Liver (tissue), 9 donors: Measurements from ENCODE around the gene FREM2. TPM values are rescaled to one million over a fixed set of nuclear protein-coding genes. Genes with fewer than 3 reads are reported as not detected.

ENCODE experiments used
- DNase-seq: peaks from one replicate; pipeline ENCODE4 v3.0.0-alpha.2; 2017; ENCODE audit warnings: low spot score
- H3K27ac ChIP-seq, 2 donors: one replicate each; pipeline ENCODE4 v1.7.0; 2013; ENCODE audit warnings: inconsistent platforms in 2 of 2, low read length in 2 of 2, control low read depth in 1 of 2, low read depth in 1 of 2, mild to moderate bottlenecking in 1 of 2
- H3K27me3 ChIP-seq, 4 donors: one replicate each; pipeline versions ENCODE4 v1.6.1 to v1.7.0; 2013; ENCODE audit warnings: low read length in 3 of 4, inconsistent platforms in 1 of 4, mild to moderate bottlenecking in 1 of 4, moderate library complexity in 1 of 4; ENCODE audit not compliant: control insufficient read depth in 4 of 4, insufficient read depth in 4 of 4
- H3K36me3 ChIP-seq, 4 donors: one replicate each; pipeline versions ENCODE4 v1.6.1 to v1.7.0; 2013; ENCODE audit warnings: low read length in 3 of 4, mild to moderate bottlenecking in 3 of 4, low read depth in 1 of 4, moderate library complexity in 1 of 4; ENCODE audit not compliant: control insufficient read depth in 4 of 4, insufficient read depth in 3 of 4
- H3K4me1 ChIP-seq, 4 donors: one replicate each; pipeline versions ENCODE4 v1.6.1 to v1.7.0; 2013; ENCODE audit warnings: low read length in 3 of 4, mild to moderate bottlenecking in 3 of 4, moderate library complexity in 1 of 4; ENCODE audit not compliant: control insufficient read depth in 4 of 4, insufficient read depth in 4 of 4
- H3K4me3 ChIP-seq, 3 donors: one replicate each; pipeline versions ENCODE4 v1.6.1 to v1.7.0; 2013; ENCODE audit warnings: low read length in 3 of 3, control low read depth in 1 of 3, low read depth in 1 of 3, mild to moderate bottlenecking in 1 of 3
- H3K9ac ChIP-seq, 2 donors: one replicate each; pipeline ENCODE4 v1.7.0; 2013; ENCODE audit warnings: low read length in 2 of 2, mild to moderate bottlenecking in 2 of 2, moderate library complexity in 2 of 2, control low read depth in 1 of 2, low read depth in 1 of 2
- H3K9me3 ChIP-seq, 4 donors: one replicate each; pipeline versions ENCODE4 v1.6.1 to v1.7.0; 2013; ENCODE audit warnings: low read length in 3 of 4; ENCODE audit not compliant: control insufficient read depth in 4 of 4
- FOXA1 ChIP-seq: IDR thresholded peaks from 2 replicates; pipeline ENCODE4 v1.6.1; 2016; ENCODE audit warnings: antibody characterized with exemption
- FOXA2 ChIP-seq: IDR thresholded peaks from 2 replicates; pipeline ENCODE4 v1.6.1; 2016; ENCODE audit warnings: antibody characterized with exemption
- GABPA ChIP-seq, 2 donors: IDR thresholded peaks in 1 of 2; conservative IDR thresholded peaks in 1 of 2; 2 replicates each; pipeline ENCODE4 v1.6.1; 2016; ENCODE audit warnings: antibody characterized with exemption in 2 of 2, mild to moderate bottlenecking in 1 of 2, moderate library complexity in 1 of 2
- HNF4A ChIP-seq, 2 donors: conservative IDR thresholded peaks; 2 replicates each; pipeline ENCODE4 v1.6.1; 2016; ENCODE audit warnings: antibody characterized with exemption in 2 of 2, mild to moderate bottlenecking in 2 of 2
- NR2F2 ChIP-seq: IDR thresholded peaks from 2 replicates; pipeline ENCODE4 v1.6.1; 2016; ENCODE audit warnings: antibody characterized with exemption
- RAD21 ChIP-seq, 2 donors: IDR thresholded peaks; 2 replicates each; pipeline ENCODE4 v1.6.1; 2016; ENCODE audit warnings: antibody characterized with exemption in 2 of 2, mild to moderate bottlenecking in 2 of 2
- RXRA ChIP-seq, 2 donors: IDR thresholded peaks; 2 replicates each; pipeline ENCODE4 v1.6.1; 2017 to 2018; ENCODE audit warnings: antibody characterized with exemption in 2 of 2, mild to moderate bottlenecking in 1 of 2
- SP1 ChIP-seq: IDR thresholded peaks from 2 replicates; pipeline ENCODE4 v1.6.1; 2018; ENCODE audit warnings: antibody characterized with exemption, mild to moderate bottlenecking
- TAF1 ChIP-seq: conservative IDR thresholded peaks from 2 replicates; pipeline ENCODE4 v1.6.1; 2016; ENCODE audit warnings: antibody characterized with exemption, mild to moderate bottlenecking
- YY1 ChIP-seq: IDR thresholded peaks from 2 replicates; pipeline ENCODE4 v1.6.1; 2016; ENCODE audit warnings: antibody characterized with exemption, mild to moderate bottlenecking
- WGBS: extraction: QIAGEN DNeasy Blood & Tissue Kit; methylation state at CpG from one replicate; pipeline ENCODE4 v1.1.7; 2013; 5-methylcytosine and 5-hydroxymethylcytosine counted together
- polyA plus RNA-seq, 2 donors: library from polyadenylated mRNA; stranded (reverse) in 1 of 2; unstranded in 1 of 2; fragments of 200-250 nt in 1 of 2; fragments of >200 nt in 1 of 2; fragmentation: Nextera tagmentation in 1 of 2; extraction: Ambion mirVana in 1 of 2; gene quantifications; one replicate each; pipeline versions ENCODE4 v1.2.1 to v1.2.3, GENCODE V29; 2013 to 2015
- total RNA-seq, 2 donors: library from RNA; depleted of rRNA; stranded (reverse); fragments of >200 nt; gene quantifications; one replicate each; pipeline ENCODE4 v1.2.3, GENCODE V29; 2014
- TF ChIP-seq, protein P1 (sequence below): IDR thresholded peaks from 2 replicates; pipeline ENCODE4 v1.6.1; 2016; ENCODE audit warnings: antibody characterized with exemption, mild to moderate bottlenecking
- TF ChIP-seq, protein P2 (sequence below): IDR thresholded peaks from 2 replicates; pipeline ENCODE4 v1.6.1; 2016; ENCODE audit warnings: antibody characterized with exemption
- TF ChIP-seq, protein P3 (sequence below): fragments of 150-350 bp; IDR thresholded peaks from 2 replicates; pipeline ENCODE4 v1.5.1; 2017; ENCODE audit warnings: improper control_type of control experiment, low read depth, low read length; ENCODE audit not compliant: missing input control
- TF ChIP-seq, protein P4 (sequence below): IDR thresholded peaks from 2 replicates; pipeline ENCODE4 v1.6.1; 2016; ENCODE audit warnings: antibody characterized with exemption
- donor health status: healthy.
- donor health status: healthy.
- donor health status: healthy.
- donor health status: healthy.
- donor health status: healthy.

The FREM2 gene
- total and polyA plus RNA-seq, 4 donors: 0.17 to 1.7 (median 0.37) TPM

DNA sequence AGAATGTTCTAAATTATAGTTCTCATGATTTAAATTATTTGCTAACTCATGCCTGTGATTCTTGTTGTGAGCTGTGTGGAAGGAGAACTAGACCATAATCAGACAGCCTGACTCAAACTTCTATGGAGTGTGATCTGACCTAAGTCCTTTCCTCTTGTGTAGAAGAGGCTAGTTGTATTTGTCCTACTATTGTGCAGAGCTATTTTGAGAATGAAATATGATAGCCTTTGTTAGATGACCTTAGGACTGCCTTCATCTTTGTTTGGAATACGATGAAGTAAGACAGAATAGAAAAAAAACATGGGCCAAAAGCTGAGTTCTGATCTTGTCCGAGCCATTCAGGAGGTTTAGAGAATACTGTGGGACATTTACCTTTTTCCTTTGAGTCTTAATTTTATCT is 184.4 kb downstream of the FREM2 start:
- WGBS: 44% methylated on average over 2 of the region's 2 CpGs
- Histone ChIP-seq H3K9ac (no peak overlapping the region), H3K36me3 (no peaks in the 10 kb centered on the region), H3K4me1 (peaks cover 0 to 12% (median 5%) of the 10 kb centered on the region in 4 donors), H3K4me3 (no peak overlapping the region), H3K27me3 (no peaks in the 10 kb centered on the region), H3K27ac (no peak overlapping the region), H3K9me3 (no peaks in the 10 kb centered on the region)
- no peak for DNase-seq
- TF ChIP-seq GABPA (IDR thresholded peaks at IDR 0.05 in 1 of 2, conservative IDR thresholded peaks at IDR 0.05 in 1 of 2) (no peak), TAF1 (no peak), RXRA (IDR thresholded peaks at IDR 0.05) (no peak), FOXA2 (no peak)

DNA sequence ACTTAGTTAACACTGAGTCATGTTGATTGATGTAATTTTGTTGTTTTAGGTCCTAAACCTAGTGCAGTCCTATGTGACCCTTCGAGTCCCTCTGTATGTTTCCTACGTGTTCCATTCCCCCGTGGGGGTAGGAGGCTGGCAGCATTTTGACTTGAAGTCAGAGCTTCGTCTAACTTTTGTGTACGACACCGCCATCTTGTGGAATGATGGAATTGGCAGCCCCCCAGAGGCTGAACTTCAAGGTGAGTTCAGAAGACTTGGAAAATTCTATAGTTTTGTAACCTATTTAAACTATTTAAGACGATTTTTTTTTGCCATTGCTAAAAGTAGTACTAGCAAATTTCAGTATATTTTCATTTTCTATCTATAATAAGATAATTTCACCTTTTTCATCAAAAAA is 185.8 kb downstream of the FREM2 start:
- no peaks in the 10 kb centered on the region for H3K9me3 ChIP-seq
- WGBS: 30% methylated on average over 7 of the region's 7 CpGs
- TF ChIP-seq FOXA1 (no peak), RAD21 (IDR thresholded peaks at IDR 0.05) (peak; percentile 50 to 53), HNF4A (conservative IDR thresholded peaks at IDR 0.05) (no peak), FOXA2 (no peak)
- TF ChIP-seq, protein P1, sequence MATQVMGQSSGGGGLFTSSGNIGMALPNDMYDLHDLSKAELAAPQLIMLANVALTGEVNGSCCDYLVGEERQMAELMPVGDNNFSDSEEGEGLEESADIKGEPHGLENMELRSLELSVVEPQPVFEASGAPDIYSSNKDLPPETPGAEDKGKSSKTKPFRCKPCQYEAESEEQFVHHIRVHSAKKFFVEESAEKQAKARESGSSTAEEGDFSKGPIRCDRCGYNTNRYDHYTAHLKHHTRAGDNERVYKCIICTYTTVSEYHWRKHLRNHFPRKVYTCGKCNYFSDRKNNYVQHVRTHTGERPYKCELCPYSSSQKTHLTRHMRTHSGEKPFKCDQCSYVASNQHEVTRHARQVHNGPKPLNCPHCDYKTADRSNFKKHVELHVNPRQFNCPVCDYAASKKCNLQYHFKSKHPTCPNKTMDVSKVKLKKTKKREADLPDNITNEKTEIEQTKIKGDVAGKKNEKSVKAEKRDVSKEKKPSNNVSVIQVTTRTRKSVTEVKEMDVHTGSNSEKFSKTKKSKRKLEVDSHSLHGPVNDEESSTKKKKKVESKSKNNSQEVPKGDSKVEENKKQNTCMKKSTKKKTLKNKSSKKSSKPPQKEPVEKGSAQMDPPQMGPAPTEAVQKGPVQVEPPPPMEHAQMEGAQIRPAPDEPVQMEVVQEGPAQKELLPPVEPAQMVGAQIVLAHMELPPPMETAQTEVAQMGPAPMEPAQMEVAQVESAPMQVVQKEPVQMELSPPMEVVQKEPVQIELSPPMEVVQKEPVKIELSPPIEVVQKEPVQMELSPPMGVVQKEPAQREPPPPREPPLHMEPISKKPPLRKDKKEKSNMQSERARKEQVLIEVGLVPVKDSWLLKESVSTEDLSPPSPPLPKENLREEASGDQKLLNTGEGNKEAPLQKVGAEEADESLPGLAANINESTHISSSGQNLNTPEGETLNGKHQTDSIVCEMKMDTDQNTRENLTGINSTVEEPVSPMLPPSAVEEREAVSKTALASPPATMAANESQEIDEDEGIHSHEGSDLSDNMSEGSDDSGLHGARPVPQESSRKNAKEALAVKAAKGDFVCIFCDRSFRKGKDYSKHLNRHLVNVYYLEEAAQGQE: no peak
- TF ChIP-seq, protein P2, sequence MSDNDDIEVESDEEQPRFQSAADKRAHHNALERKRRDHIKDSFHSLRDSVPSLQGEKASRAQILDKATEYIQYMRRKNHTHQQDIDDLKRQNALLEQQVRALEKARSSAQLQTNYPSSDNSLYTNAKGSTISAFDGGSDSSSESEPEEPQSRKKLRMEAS: no peak
- TF ChIP-seq, protein P3, sequence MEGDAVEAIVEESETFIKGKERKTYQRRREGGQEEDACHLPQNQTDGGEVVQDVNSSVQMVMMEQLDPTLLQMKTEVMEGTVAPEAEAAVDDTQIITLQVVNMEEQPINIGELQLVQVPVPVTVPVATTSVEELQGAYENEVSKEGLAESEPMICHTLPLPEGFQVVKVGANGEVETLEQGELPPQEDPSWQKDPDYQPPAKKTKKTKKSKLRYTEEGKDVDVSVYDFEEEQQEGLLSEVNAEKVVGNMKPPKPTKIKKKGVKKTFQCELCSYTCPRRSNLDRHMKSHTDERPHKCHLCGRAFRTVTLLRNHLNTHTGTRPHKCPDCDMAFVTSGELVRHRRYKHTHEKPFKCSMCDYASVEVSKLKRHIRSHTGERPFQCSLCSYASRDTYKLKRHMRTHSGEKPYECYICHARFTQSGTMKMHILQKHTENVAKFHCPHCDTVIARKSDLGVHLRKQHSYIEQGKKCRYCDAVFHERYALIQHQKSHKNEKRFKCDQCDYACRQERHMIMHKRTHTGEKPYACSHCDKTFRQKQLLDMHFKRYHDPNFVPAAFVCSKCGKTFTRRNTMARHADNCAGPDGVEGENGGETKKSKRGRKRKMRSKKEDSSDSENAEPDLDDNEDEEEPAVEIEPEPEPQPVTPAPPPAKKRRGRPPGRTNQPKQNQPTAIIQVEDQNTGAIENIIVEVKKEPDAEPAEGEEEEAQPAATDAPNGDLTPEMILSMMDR: peak; percentile 32
- H3K9ac ChIP-seq: no peak overlapping the region
- no peaks in the 10 kb centered on the region for H3K36me3 ChIP-seq
- H3K4me3 ChIP-seq: no peak overlapping the region
- H3K4me1 ChIP-seq: peaks cover 0 to 12% (median 5%) of the 10 kb centered on the region in 4 donors
- no peak overlapping the region for H3K27ac ChIP-seq
- no peaks in the 10 kb centered on the region for H3K27me3 ChIP-seq
- DNase-seq: no peak

DNA sequence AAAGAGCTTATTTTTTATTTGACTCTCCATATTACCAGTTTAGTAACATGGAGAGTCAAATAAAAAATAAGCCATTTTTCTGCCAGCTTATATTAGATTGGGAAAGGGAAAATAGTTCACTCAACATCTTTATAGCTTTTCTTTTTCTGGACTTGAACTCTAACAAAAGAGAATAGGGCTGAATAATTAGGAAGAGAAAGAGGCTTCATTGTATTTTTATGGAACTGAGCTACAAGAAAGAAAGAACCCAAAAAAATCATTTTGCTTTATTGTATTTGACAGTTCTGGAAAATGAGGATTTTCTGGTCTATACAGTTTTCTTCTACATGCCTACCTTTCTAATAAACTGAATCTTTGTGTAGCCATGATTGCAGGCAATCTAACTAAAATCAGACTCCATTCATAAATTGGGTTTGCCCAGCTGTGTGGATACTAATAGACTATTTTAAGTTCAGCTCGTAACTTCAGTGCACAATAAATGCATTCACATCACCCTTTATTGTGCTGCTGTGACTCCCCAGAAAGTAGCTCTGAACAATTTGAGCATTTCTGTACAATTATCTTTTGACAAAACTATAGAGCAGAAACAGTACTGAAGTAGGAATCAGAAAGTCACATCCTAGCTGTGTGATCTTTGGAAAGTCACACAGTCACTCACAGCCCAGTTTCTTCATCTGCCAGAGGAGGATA is 188.5 kb downstream of the FREM2 start:
- H3K9me3 ChIP-seq: no peaks in the 10 kb centered on the region
- DNase-seq: no peak
- H3K9ac ChIP-seq: no peak overlapping the region
- H3K27ac ChIP-seq: no peak overlapping the region
- H3K4me3 ChIP-seq: no peak overlapping the region
- H3K36me3 ChIP-seq: no peaks in the 10 kb centered on the region
- H3K4me1 ChIP-seq: peaks cover 0 to 11% (median 3%) of the 10 kb centered on the region in 4 donors
- WGBS: 77% methylated on average over 1 of the region's 1 CpG
- no peaks in the 10 kb centered on the region for H3K27me3 ChIP-seq
- TF ChIP-seq RAD21 (IDR thresholded peaks at IDR 0.05) (no peak), SP1 (no peak), FOXA2 (no peak), RXRA (IDR thresholded peaks at IDR 0.05) (no peak), TAF1 (no peak), YY1 (no peak), NR2F2 (no peak)
- TF ChIP-seq, protein P3: no peak
- TF ChIP-seq, protein P4, sequence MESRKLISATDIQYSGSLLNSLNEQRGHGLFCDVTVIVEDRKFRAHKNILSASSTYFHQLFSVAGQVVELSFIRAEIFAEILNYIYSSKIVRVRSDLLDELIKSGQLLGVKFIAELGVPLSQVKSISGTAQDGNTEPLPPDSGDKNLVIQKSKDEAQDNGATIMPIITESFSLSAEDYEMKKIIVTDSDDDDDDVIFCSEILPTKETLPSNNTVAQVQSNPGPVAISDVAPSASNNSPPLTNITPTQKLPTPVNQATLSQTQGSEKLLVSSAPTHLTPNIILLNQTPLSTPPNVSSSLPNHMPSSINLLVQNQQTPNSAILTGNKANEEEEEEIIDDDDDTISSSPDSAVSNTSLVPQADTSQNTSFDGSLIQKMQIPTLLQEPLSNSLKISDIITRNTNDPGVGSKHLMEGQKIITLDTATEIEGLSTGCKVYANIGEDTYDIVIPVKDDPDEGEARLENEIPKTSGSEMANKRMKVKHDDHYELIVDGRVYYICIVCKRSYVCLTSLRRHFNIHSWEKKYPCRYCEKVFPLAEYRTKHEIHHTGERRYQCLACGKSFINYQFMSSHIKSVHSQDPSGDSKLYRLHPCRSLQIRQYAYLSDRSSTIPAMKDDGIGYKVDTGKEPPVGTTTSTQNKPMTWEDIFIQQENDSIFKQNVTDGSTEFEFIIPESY: no peak
- TF ChIP-seq, protein P2: no peak
